ENCODE data around the gene CAMK2A. TPM values are rescaled to one million over a fixed set of nuclear protein-coding genes. Genes with fewer than 3 reads are reported as not detected.
A peak's percentile ranks its signal among the peaks of the same experiment; 100 is the strongest.

The CAMK2A gene
- total and polyA plus RNA-seq, 2 donors (not counting 3 experiments of a cell fraction or from before 2014, with no cell fraction given) = not detected

- no peak for FAIRE-seq
- CTCF ChIA-PET = interaction anchor here (1.5 kb wide), 1 partner anchor 34 kb away, joined by 3 read pairs; no protein-coding TSS in a partner anchor
Observed at GRCh38 chr5:150316320-150316719, 26.7 kb upstream of the CAMK2A start.

More at GRCh38 chr5:150316320-150316719, 26.7 kb upstream of the CAMK2A start:
- TF ChIP-seq POLR2AphosphoS5 (IDR thresholded peaks at IDR 0.05; ENCODE audit: insufficient read depth, low read depth, low read length) (no peak), FOS (IDR thresholded peaks at IDR 0.05; ENCODE audit: borderline replicate concordance, insufficient read depth, low read length) (no peak), POLR2A (IDR thresholded peaks at IDR 0.05; ENCODE audit: low read depth, low read length) (no peak), GATA2 (IDR thresholded peaks at IDR 0.05; ENCODE audit: insufficient read depth, insufficient read length, low read depth, low read length) (no peak), JUN (IDR thresholded peaks at IDR 0.05; ENCODE audit: borderline replicate concordance, insufficient read depth, insufficient read length, low read depth) (no peak), MYC (IDR thresholded peaks at IDR 0.05; ENCODE audit: low read depth, low read length) (no peak), EZH2 (IDR thresholded peaks at IDR 0.05; ENCODE audit: borderline replicate concordance, low read depth, low read length, severe bottlenecking) (no peak), CTCF (IDR thresholded peaks at IDR 0.05; ENCODE audit: extremely low read depth in 1 of 2, insufficient read depth in 1 of 2, low read depth in 1 of 2, low read length in 2 of 2) (no peak), MAX (IDR thresholded peaks at IDR 0.05; ENCODE audit: insufficient read depth, insufficient read length) (no peak)
- Histone ChIP-seq H4K20me1 (replicated peaks; ENCODE audit: control insufficient read depth, extremely low read depth, insufficient read depth, low read length) (no peaks in the 10 kb centered on the region), H3K9me3 (replicated peaks; ENCODE audit: control insufficient read depth, insufficient read depth, low read length) (no peaks in the 10 kb centered on the region), H3K4me1 (ENCODE audit: control insufficient read depth, extremely low read depth, insufficient read depth, low read length) (peaks cover 20% of the 10 kb centered on the region), H3K79me2 (ENCODE audit: control insufficient read depth, insufficient read depth, low read length) (no peaks in the 10 kb centered on the region), H3K4me3 (replicated peaks in 1 of 3; ENCODE audit: insufficient read depth in 1 of 3, low read depth in 1 of 3, low read length in 3 of 3) (no peak overlapping the region), H2AFZ (ENCODE audit: low read depth, low read length) (no peak overlapping the region), H3K27ac (ENCODE audit: insufficient read depth, low read depth, low read length) (peak overlapping the region; percentile 78), H3K9me1 (replicated peaks; ENCODE audit: control insufficient read depth, extremely low read depth, insufficient read depth, low read length) (no peaks in the 10 kb centered on the region), H3K9ac (replicated peaks; ENCODE audit: extremely low read depth, insufficient read depth, low read length) (no peak overlapping the region), H3K36me3 (ENCODE audit: control insufficient read depth in 2 of 2, extremely low read depth in 1 of 2, insufficient read depth in 2 of 2, low read length in 2 of 2) (no peaks in the 10 kb centered on the region), H3K27me3 (ENCODE audit: control insufficient read depth in 2 of 2, insufficient read depth in 2 of 2, low read length in 2 of 2) (no peaks in the 10 kb centered on the region), H3K4me2 (ENCODE audit: insufficient read depth, low read length) (no peak overlapping the region)
- peak; percentile 13 for DNase-seq (ENCODE audit: low read depth, low spot score)
- dilution Hi-C loops (cut with MboI; ENCODE audit: extremely low pct_ligation_motif_present, low sequenced_read_pairs) (no loop called here), intact Hi-C loops (cut with micrococcal nuclease) (loop anchor here (2.0 to 5.0 kb wide), 2 partner anchors 42 to 49 kb away; no protein-coding TSS in a partner anchor)
- POLR2A ChIA-PET = no interaction called here
- no TSS peak for BruUV-seq (replicated peaks)

Data from endothelial cell of umbilical vein (primary cell).